ENCODE results near the gene SNX21. TPM values are rescaled to one million over a fixed set of nuclear protein-coding genes. Genes with fewer than 3 reads are reported as not detected.
A peak's percentile ranks its signal among the peaks of the same experiment; 100 is the strongest.
"Not testable (repeated sequence)": the region's sequence is repeated elsewhere in the genome, so short reads cannot be mapped to it uniquely, and the experiment has no call there.

SNX21 gene
- polyA plus RNA-seq, 3 donors, result 16.1 to 18.4 (median 16.2) TPM

GRCh38 chr20:45848421-45848820 is 14.8 kb downstream of the SNX21 start:
- no peak for DNase-seq

- DNase-seq, result no peak
Measured at GRCh38 chr20:45848969-45849582, 15.5 kb downstream of the SNX21 start.

DNA sequence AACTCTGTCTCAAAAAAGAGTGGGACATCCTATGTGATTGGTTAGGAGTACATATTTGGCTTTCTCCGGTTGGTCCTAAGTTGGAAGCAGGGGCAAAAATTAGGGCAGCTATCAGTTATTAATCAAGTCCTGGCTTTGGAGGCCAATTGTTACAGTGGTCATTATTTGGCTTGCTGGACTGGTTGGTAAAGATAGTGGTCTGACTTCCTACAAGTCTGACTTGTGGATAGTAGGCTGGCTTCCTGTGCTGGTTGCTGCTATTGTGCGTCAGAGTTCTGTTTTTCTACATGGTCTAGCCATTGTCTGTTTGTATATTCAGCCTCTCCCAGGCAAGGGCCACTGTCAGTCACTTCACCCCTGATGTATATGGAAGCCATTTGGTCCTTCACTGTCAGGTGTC is 16.6 kb downstream of the SNX21 start:
- DNase-seq, result no peak

GRCh38 chr20:45850926-45851325 is 17.3 kb downstream of the SNX21 start:
- no peak for DNase-seq

DNA sequence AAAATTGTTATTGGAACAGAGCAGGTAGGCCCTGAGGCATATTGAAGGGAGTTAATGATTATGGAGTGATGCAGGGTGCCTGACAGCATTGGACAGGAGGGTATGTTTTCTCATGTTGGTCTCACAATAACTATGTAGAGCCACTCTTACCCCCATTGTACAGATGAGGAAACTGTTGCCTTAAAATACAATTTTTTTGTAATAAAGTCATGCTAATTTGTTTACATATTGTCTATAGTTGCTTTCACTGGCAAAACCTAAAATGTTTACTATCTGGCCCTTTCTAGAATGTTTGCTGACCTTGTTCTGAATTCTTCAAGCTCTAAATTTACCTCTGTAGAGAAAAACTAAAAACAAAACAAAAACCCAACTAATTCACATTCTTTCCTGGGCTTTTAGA is 17.9 kb downstream of the SNX21 start:
- no peak for DNase-seq

DNA sequence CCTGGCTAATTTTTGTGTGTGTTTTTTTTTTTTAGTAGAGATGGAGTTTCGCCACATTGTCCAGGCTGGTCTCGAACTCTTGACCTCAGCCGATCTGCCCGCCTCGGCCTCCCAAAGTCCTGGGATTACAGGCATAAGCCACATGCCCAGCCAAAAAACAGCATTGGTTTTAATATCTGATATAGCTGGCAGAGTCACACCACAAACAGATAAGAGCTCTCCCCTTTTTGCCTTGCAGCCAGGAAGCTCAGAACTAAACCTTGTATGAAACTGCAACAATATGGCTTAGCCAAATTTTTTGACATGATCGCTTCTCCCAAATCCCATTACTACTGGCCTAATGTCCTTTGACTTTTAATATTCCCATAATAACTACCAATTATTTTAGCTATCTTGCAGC is 18.7 kb downstream of the SNX21 start:
- DNase-seq, result no peak

GRCh38 chr20:45853484-45853883 is 19.9 kb downstream of the SNX21 start:
- no peak for DNase-seq

- peak; percentile 100 for DNase-seq
Measured at GRCh38 chr20:45857114-45857881, 23.7 kb downstream of the SNX21 start, which contains the start of the genes ACOT8 and ZSWIM3. Gene ACOT8 (minus strand): TSS chr20:45857392. CDS start chr20:45857315, 77 bp downstream. Gene ZSWIM3 (plus strand): TSS chr20:45857614. CDS start chr20:45857826, 212 bp downstream.

- DNase-seq, result no peak
Measured at GRCh38 chr20:45857882-45858216, 24.2 kb downstream of the SNX21 start.

- DNase-seq, result peak; percentile 52
Measured at GRCh38 chr20:45859916-45860315, 26.3 kb downstream of the SNX21 start.

- no peak for DNase-seq
Measured at GRCh38 chr20:45860560-45861220, 27.1 kb downstream of the SNX21 start.

DNA sequence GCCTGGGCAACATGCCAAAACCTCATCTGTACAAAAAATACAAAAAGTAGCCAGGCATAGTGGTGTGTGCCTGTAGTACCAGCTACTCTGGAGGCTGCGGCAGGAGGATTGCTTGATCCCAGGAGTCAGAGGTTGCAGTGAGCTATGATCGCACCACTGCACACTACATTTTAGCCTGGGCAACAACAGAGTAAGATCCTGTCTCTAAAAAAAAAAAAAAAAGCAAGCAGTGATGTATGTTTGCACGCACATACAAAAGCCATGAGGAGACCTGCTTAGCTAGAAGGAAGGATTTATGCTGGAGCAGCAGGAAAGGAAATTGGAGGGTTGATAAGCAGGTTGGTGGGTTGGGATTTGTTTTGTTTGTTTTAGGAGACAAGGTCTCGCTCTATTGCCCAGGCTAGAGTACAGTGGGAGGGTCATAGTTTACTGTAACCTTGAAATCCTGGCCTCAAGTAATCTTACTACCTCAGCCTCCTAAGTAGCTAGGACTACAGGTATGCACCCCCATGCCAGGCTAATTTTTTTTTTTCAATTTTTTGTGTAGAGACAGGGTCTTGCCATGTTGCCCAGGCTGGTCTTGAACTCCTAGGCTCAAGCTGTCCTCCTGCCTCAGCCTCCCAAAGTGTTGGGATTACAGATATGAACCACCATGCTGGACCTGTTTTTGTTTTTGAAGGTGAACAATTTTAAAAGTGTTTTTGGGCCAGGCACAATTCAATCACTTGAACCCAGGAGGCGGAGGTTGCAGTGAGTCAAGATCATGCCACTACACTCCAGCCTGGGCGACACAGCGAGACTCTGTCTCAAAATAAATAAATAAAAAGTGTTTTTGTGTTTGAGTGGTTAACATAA is 27.8 kb downstream of the SNX21 start:
- DNase-seq, result no peak

DNA sequence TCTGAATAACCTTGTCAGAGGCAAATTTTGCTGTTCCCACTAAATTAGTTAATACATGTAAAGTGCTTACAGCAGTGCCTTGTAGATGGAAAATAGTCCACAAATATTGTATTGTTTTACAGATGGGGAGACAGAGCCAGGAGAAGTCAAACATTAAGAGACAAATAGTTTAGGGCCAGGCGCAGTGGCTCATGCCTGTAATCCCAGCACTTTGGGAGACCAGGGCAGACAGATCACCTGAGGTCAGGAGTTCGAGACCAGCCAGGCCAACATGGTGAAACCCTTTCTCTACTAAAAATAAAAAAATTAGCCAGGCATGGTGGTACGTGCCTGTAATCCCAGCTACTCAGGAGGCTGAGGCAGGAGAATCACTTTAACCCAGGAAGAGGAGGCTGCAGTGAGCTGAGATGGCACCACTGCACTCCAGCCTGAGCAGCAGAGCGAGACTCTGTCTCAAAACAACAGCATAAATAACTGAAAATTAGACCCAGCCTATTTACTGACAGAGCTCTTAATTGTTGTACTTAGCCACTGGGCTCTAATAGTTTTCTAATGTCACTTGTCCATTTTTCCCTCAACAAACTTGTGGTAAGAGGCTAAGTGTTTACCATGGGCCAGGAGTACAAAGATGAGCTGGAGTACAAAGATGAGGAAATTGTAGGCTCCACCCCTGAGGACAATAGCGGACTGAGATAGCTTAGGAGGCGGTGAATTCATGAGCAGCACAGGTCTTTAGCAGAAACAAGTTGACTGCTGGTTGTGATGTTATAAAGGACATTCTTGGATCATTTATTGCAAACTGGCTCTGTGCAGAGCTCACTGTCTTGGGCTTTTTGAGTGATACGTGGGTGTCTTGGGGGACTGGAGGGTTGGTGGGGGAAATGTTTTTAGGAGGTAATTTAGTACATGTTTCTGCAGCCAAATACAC is 30.2 kb downstream of the SNX21 start:
- no peak for DNase-seq

- no peak for DNase-seq
Measured at GRCh38 chr20:45866454-45866853, 32.9 kb downstream of the SNX21 start.

DNA sequence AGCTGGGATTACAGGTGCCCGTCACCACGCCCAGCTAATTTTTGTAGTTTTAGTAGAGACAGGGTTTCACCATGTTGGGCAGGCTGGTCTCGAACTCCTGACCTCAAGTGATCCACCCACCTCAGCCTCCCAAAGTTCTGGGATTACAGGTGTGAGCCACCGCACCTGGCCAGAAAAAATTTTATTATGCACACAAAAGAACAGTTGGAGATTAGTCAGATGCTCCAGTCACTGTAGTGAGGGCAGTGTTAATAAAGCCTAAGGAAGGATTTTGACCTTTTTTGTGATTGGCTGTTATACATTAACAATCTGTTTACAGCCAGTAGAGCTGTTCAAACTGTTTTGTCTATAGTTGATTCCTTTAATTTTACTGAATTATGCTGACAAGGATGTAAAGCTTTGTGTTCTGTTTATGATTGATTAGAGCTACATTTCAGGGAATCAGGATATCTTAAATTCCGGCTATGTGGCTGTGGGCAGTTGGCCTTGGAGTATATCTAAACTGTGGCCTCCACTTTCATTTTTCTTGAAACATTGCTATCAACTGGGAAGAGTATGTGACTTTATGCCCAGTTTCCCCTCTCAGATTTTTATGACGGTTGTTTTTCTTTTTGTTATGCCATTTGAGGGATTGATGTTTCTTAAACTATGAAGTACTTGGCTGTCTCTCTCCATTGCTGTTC is 33.7 kb downstream of the SNX21 start:
- DNase-seq, result no peak

DNA sequence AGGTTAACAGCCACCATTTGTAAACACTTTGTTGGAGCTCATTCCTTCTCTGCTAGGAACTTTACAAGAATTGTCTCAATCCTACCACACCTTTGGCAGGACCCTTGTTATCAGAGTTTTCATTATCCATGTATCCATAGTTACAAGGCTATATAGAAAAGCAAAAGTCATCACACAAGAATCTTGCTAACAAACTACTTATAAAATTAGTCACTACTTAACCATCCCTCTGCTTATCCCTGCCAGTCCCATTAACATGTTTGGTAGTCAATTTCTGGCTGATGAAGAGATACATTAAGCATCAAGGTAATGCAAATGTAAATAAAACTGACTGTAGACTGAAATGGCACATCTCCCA is 34.2 kb downstream of the SNX21 start:
- no peak for DNase-seq

- no peak for DNase-seq
Measured at GRCh38 chr20:45872626-45873025, 39.0 kb downstream of the SNX21 start.

GRCh38 chr20:45873409-45874103 is 40.0 kb downstream of the SNX21 start:
- no peak for DNase-seq

GRCh38 chr20:45874104-45874481 is 40.5 kb downstream of the SNX21 start:
- DNase-seq, result not testable (repeated sequence)

DNA sequence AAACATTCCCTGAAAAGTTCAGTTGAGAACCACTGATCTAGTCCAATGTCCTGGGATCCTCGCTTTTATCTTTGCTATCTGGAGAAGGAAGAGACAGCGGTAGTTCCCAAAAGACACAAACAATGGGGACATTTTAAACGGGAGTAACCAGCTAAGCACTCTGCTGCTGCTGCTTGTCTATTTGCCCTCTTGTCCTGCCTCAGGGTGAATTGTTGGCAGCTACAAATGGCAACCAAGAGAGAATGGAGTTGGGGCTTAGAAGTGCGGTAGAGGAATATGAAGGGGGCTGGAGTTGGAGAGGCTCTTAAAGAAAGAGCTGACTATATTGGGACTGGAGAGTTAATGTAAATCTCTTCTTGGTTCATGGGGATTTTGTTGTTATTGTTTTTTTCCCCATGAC is 41.0 kb downstream of the SNX21 start:
- no peak for DNase-seq

Data from renal pelvis (tissue), 4 donors.